GM20431 (cell line): ENCODE measurements around the gene MYO7B.

Experiments used
- in situ Hi-C: fragments of 300-500 bp; cut with MseI, MboI; formaldehyde crosslinking; loops from one replicate; pipeline ENCODE4 v1.15.0; 2020; ENCODE audit warnings: low sequenced_read_pairs; ENCODE audit not compliant: unreplicated experiment

The MYO7B gene

GRCh38 chr2:127632592-127633489 lies 97.4 kb downstream of the MYO7B start:
- in situ Hi-C loops = no loop called here

DNA sequence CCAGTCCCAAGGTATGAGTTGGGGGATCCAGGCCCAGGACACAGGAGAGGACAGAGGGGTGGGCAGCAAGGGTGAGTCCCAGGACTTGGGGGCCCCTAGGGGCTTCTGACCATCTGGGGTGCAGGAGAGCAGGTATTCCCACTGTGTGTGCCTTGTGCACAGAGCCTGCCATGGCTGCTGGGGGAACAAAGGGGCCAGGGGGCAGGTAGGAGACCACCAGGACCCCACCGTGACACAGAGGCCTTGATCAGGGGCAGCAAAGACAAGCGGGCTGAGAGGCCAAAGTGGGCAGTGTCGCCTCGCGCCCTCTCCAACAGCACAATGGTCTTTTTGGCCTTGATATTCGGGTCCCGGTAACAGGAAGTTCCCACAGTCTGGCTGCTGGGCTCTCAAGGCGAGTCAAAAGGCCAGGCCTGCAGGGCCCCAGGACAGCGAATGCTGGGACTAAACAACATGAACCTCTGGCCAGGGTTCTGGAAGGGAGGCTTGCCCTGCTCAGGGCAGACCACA lies 98.1 kb downstream of the MYO7B start:
- in situ Hi-C loops = no loop called here

- in situ Hi-C loops = no loop called here
Observed at GRCh38 chr2:127634066-127634617, 98.7 kb downstream of the MYO7B start.

GRCh38 chr2:127634626-127635379 lies 99.3 kb downstream of the MYO7B start:
- in situ Hi-C loops = no loop called here

- in situ Hi-C loops = no loop called here
Observed at GRCh38 chr2:127635380-127636237, 100.1 kb downstream of the MYO7B start.

DNA sequence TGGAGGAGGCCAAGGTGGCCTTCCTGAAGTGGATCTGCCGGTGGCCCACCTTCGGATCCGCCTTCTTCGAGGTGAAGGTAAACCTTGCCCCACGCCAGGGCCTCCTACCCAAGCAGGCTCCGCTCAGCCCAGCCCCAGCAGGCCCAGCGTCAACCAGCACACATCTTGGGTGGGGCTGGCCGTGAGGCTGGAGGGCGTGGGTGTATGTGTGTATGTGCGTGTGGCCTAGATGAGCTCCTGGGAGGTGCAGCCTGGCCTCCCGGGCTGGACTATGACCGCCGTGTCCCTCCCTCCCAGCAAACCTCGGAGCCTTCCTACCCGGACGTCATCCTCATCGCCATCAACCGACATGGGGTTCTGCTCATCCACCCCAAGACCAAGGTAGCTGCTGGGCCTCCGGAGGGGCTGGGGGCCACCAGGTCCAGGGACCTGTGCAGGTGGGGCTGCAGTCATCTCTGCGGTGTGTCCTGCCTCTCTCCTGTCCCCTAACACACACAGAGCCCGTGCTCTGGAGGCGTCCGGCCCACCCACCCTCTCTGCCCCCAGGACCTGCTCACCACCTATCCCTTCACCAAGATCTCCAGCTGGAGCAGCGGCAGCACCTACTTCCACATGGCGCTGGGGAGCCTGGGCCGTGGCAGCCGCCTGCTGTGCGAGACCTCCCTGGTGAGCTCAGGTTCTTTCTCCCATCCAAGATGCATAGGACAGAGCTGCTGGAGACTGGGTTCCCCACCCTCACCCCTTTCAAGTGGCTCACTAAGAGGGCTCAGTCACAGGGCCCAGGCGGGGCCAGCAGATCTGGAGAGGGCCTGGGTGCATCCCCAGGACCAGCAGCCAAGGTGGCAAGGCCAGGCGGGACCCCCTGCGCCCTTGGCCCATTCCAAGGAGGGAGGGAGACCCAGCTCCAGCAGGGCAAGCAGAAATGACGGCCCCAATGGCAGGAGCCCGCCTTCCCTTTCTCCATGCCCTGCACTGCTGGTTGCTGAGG lies 101.1 kb downstream of the MYO7B start:
- in situ Hi-C loops = no loop called here

DNA sequence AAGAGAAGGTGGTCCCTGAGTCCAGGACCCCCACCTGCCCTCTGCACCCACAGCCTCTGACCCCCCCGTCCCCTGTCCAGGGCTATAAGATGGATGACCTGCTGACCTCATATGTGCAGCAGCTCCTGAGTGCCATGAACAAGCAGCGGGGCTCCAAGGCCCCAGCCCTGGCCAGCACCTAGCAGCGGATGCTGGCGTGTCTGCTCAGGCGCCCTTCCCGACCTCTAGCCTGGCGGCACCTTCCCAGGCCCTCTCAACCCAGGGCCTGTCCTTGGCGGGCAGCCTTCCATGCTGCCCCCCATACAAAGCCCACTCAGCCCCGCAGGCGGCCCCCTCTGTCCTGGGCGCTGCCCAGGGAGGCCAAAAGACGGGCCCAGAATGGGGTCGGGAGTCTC lies 101.8 kb downstream of the MYO7B start:
- in situ Hi-C loops = no loop called here

- in situ Hi-C loops = no loop called here
Observed at GRCh38 chr2:127637725-127638252, 102.3 kb downstream of the MYO7B start.

GRCh38 chr2:127638361-127639110 lies 103.1 kb downstream of the MYO7B start:
- in situ Hi-C loops = no loop called here

- in situ Hi-C loops = no loop called here
Observed at GRCh38 chr2:127639111-127639474, 103.6 kb downstream of the MYO7B start.

GRCh38 chr2:127640082-127641072 lies 104.9 kb downstream of the MYO7B start:
- in situ Hi-C loops = no loop called here

DNA sequence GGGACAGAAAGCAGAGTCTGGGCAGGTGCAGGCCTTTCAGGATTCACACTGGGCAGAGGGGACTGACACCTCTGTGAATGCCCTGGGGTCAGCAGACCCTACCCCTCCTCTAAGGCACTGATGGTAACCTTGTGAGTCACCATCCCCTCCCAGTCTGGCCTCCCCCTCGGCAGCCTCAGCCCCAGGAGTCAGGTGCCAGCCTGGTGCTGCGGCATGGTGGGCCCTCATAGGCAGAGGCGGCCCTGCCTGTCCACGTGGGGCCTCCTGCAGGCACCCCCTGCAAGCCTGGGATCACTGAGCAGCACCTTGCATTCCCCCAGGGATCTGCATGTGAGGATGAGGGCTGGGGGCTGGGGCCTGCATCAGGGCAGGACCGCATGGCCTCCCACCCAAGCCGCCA lies 105.7 kb downstream of the MYO7B start:
- in situ Hi-C loops = no loop called here

GRCh38 chr2:127641846-127642507 lies 106.5 kb downstream of the MYO7B start:
- in situ Hi-C loops = no loop called here

- in situ Hi-C loops = no loop called here
Observed at GRCh38 chr2:127642706-127643438, 107.4 kb downstream of the MYO7B start.

GRCh38 chr2:127643439-127644065 lies 108.1 kb downstream of the MYO7B start:
- in situ Hi-C loops = no loop called here
